ENCODE results near the gene ZNF277.

The ZNF277 gene

GRCh38 chr7:112300831-112301407 lies 94.4 kb downstream of the ZNF277 start:
- Histone ChIP-seq H3K36me3 (ENCODE audit: control insufficient read depth in 2 of 2, insufficient read depth in 1 of 2, low read length in 2 of 2) (no peaks in the 10 kb centered on the region; a peak in 1 of 3 replicates), H3K9me3 (ENCODE audit: control insufficient read depth, insufficient read depth, low read depth, low read length) (no peaks in the 10 kb centered on the region), H3K4me1 (ENCODE audit: control insufficient read depth, insufficient read depth, low read length) (no peaks in the 10 kb centered on the region; the same call in 1 of the 2 replicates), H3K4me3 (ENCODE audit: low read depth, low read length) (no peak overlapping the region), H3K27ac (ENCODE audit: extremely low read depth, low read depth, low read length) (no peak overlapping the region)
- CTCF ChIA-PET = no interaction called here
- TF ChIP-seq ZNF146 (tag by site-specific recombination; IDR thresholded peaks at IDR 0.05) (no peak), ZNF121 (tag by site-specific recombination; IDR thresholded peaks at IDR 0.05) (peak; percentile 79; the same call in 1 of the 2 replicates)
- POLR2A ChIA-PET = no interaction called here

- ChIA-PET POLR2A (interaction anchor here (0.6 kb wide), 1 partner anchor 176 kb away, joined by 3 read pairs; no protein-coding TSS in a partner anchor), CTCF (no interaction called here)
- H3K36me3 ChIP-seq (ENCODE audit: control insufficient read depth in 2 of 2, insufficient read depth in 1 of 2, low read length in 2 of 2) = no peaks in the 10 kb centered on the region; a peak in 1 of 3 replicates
- H3K9me3 ChIP-seq (ENCODE audit: control insufficient read depth, insufficient read depth, low read depth, low read length) = no peaks in the 10 kb centered on the region
- no peaks in the 10 kb centered on the region for H3K4me1 ChIP-seq (ENCODE audit: control insufficient read depth, insufficient read depth, low read length)
- no peak for TF ChIP-seq GLI4 (tag by site-specific recombination; IDR thresholded peaks at IDR 0.05)
- TF ChIP-seq HOXA7 (CRISPR knock-in tag; IDR thresholded peaks at IDR 0.05; ENCODE audit: borderline replicate concordance) = no peak
- TF ChIP-seq ZSCAN18 (tag by site-specific recombination; IDR thresholded peaks at IDR 0.05) = no peak
- TF ChIP-seq ELK4 (IDR thresholded peaks at IDR 0.05; ENCODE audit: borderline replicate concordance, low read depth, low read length) = no peak
- no peak for TF ChIP-seq YY1 (tag by site-specific recombination; IDR thresholded peaks at IDR 0.05)
- no peak for TF ChIP-seq HOXC10 (CRISPR knock-in tag; IDR thresholded peaks at IDR 0.05)
- TF ChIP-seq ZNF133 (tag by site-specific recombination; IDR thresholded peaks at IDR 0.05) = no peak
- TF ChIP-seq ZNF580 (tag by site-specific recombination; IDR thresholded peaks at IDR 0.05) = no peak
- no peak for TF ChIP-seq ZNF280D (tag by site-specific recombination; IDR thresholded peaks at IDR 0.05)
- TF ChIP-seq ZNF530 (tag by site-specific recombination; IDR thresholded peaks at IDR 0.05; ENCODE audit: low read depth) = no peak
- H3K27ac ChIP-seq (ENCODE audit: extremely low read depth, low read depth, low read length) = no peak overlapping the region
- no peak overlapping the region for H3K4me3 ChIP-seq (ENCODE audit: low read depth, low read length)
These were observed 96.1 kb downstream of the ZNF277 start for GRCh38 chr7:112302566-112302965.

- POLR2A ChIA-PET = no interaction called here
- TF ChIP-seq ZNF561 (tag by site-specific recombination; IDR thresholded peaks at IDR 0.05; ENCODE audit: borderline replicate concordance) = no peak
- TF ChIP-seq ZBTB1 (tag by site-specific recombination; IDR thresholded peaks at IDR 0.05) = no peak
- TF ChIP-seq ZNF37A (tag by site-specific recombination; IDR thresholded peaks at IDR 0.05) = no peak
These were observed 100.4 kb downstream of the ZNF277 start for GRCh38 chr7:112306903-112307302.

More at GRCh38 chr7:112306903-112307302, 100.4 kb downstream of the ZNF277 start:
- Histone ChIP-seq H3K27ac (ENCODE audit: extremely low read depth, low read depth, low read length) (no peak overlapping the region), H3K4me3 (ENCODE audit: low read depth, low read length) (no peak overlapping the region), H3K36me3 (ENCODE audit: control insufficient read depth in 2 of 2, insufficient read depth in 1 of 2, low read length in 2 of 2) (peaks cover 0 to 4% of the 10 kb centered on the region in 2 experiments; a peak in 2 of 3 replicates), H3K4me1 (ENCODE audit: control insufficient read depth, insufficient read depth, low read length) (no peaks in the 10 kb centered on the region), H3K9me3 (ENCODE audit: control insufficient read depth, insufficient read depth, low read depth, low read length) (no peaks in the 10 kb centered on the region)
- CTCF ChIA-PET = no interaction called here
